Cardiac atrium fibroblast (primary cell): ENCODE measurements around the gene BAAT. TPM values are rescaled to one million over a fixed set of nuclear protein-coding genes. Genes with fewer than 3 reads are reported as not detected.

Experiments
- total RNA-seq: library from RNA; depleted of rRNA; stranded (reverse); fragments of >200 nt; gene quantifications from 2 replicates; pipeline ENCODE4 v1.2.3, GENCODE V29; 2015

Gene BAAT
- 0.16 TPM in 1 of 2 replicates, not detected in the other for total RNA-seq

DNA sequence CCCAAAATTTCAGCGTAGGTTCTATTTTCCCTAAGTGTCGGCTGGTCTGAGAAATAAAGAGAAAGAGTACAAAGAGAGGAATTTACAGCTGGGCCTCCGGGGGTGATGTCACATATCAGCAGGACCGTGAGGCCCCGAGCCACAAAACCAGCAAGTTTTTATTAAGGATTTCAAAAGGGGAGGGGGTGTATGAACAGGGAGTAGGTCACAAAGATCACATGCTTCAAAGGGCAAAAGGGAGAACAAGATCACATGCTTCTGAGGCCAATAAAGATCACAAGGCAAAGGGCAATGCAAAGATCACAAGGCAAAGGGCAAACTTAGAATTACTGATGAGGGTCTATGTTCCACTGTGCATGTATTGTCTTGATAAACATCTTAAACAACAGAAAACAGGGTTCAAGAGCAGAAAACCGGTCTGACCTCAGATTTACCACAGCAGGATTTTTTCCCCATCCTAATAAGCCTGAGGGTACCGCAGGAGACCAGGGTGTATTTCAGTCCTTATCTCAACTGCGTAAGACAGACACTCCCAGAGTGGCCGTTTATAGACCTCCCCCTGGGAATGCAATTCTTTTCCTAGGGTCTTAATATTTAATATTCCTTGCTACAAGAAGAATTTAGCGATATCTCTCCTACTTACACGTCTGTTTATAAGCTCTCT is at the start of gene BAAT:
Gene BAAT, minus strand, starts transcription at position 134 of the 664 bp plus-strand sequence. CDS start 13,602 bp downstream, outside the sequence.

DNA sequence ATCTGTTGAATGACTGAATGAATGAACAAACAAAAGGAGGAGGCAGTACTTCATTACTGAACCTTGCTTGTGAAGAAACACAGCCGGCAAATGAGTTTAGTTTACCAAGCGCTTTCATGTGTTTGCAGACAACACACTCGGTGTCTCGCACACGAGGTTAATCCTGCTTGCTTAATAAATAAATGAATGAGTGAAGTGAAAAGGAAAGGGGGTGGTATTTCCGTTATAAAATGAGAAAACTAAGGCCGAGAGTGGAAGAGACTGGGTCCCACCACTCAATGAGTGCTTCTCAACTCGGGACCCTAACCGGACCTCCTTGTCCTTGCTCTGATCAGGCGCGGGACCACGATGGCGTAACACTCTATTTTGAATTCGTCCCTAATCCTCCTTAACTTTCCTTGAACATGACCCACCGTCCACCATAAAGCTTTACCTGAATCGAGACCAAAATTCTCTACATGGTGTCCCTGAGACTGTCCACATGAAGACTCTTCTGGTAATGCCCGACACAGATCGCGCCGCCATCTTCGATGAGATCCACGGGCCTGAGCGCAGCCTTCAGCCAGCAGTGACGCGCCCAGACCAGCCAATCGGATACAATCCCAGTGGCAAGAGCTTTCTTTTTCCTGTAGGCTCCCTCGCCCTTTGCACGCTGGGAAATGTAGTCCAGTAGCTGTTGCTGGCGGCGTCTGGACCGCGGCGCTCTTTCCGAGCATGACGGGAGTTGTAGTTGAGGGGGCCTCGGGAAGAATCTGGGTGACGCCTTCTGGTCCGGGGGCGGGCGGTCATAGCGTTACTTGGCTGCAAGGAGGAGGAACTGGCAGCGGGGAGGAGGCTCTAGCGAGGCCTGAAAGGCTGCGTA is 13.5 kb upstream of the BAAT start, which contains the start of the genes MRPL50 and ZNF189:
Gene MRPL50, minus strand, starts transcription at position 551 of the 862 bp plus-strand sequence. Its CDS starts 26 bp downstream, at position 525.
Gene ZNF189, plus strand, starts transcription at position 784 of the 862 bp plus-strand sequence. CDS start 306 bp downstream, outside the sequence.

Other genes starting within 250 kb of the BAAT start
- 6.0 and 7.8 TPM in 2 replicates for gene MRPL50, start 13.6 kb upstream of the BAAT start, total RNA-seq
- gene ZNF189, start 13.8 kb upstream of the BAAT start, total RNA-seq: 6.7 and 13.4 TPM in 2 replicates
- not detected in 2 replicates for gene ALDOB, start 50.8 kb upstream of the BAAT start, total RNA-seq
- gene RNF20, start 148.8 kb upstream of the BAAT start, total RNA-seq: 9.6 and 15.1 TPM in 2 replicates
- not detected in 2 replicates for gene PPP3R2, start 210.0 kb upstream of the BAAT start, total RNA-seq